ENCODE results near the gene GJC1.

The GJC1 gene

GRCh38 chr17:44863061-44863918 lies 33.2 kb upstream of the GJC1 start:
- no peak for DNase-seq
- TF ChIP-seq CTCF (IDR thresholded peaks at IDR 0.05), result no peak
- Mint-ChIP-seq H3K27ac (no peak overlapping the region), H3K27me3 (ENCODE audit: low read depth, poor library complexity) (peaks cover 6% of the 10 kb centered on the region), H3K36me3 (ENCODE audit: low read depth) (peaks cover 59% of the 10 kb centered on the region), H3K4me3 (no peak overlapping the region), H3K9me3 (no peaks in the 10 kb centered on the region), H3K4me1 (no peaks in the 10 kb centered on the region)

DNA sequence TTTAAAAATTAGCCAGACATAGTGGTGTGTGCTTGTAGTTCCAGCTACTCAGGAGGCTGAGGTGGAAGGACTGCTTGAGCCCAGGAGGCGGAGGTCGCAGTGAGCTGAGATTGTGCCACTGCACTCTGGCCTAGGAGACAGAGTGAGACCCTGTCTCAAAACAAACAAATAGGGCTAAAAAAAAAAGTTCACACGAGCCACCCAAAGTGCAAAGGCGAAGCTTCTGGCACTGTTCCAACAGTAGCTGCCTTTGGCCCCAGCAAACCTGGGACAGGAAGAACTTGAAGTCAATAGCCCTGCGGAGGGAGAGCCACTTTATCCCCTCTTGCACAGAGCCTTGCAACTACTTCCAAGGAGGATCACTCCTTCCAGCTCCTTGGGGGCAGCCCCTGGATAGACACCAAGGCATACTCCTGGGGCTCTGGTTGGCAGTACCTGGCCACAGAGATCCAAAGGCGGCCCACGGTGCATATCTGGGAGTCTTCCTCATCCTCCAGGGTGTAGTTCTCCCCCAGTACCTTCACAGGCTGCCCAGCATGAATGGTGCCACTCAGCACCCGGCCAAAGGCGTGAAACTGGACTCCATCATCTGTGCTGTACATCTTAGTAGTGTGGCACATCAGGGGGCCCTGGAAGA lies 32.3 kb upstream of the GJC1 start:
- Mint-ChIP-seq H3K4me1 (no peaks in the 10 kb centered on the region), H3K9me3 (no peaks in the 10 kb centered on the region), H3K36me3 (ENCODE audit: low read depth) (peaks cover 54% of the 10 kb centered on the region), H3K27ac (no peak overlapping the region), H3K27me3 (ENCODE audit: low read depth, poor library complexity) (peaks cover 6% of the 10 kb centered on the region), H3K4me3 (no peak overlapping the region)
- no peak for DNase-seq
- no peak for TF ChIP-seq CTCF (IDR thresholded peaks at IDR 0.05)

GRCh38 chr17:44859701-44860100 lies 29.6 kb upstream of the GJC1 start:
- no peak for TF ChIP-seq CTCF (IDR thresholded peaks at IDR 0.05)
- no peak for DNase-seq
- peak overlapping the region; percentile 2 for H3K27ac Mint-ChIP-seq
- H3K4me3 Mint-ChIP-seq, result no peak overlapping the region
- H3K9me3 Mint-ChIP-seq, result no peaks in the 10 kb centered on the region
- H3K27me3 Mint-ChIP-seq (ENCODE audit: low read depth, poor library complexity), result peaks cover 6% of the 10 kb centered on the region
- peaks cover 4% of the 10 kb centered on the region for H3K4me1 Mint-ChIP-seq
- peaks cover 78% of the 10 kb centered on the region for H3K36me3 Mint-ChIP-seq (ENCODE audit: low read depth)

DNA sequence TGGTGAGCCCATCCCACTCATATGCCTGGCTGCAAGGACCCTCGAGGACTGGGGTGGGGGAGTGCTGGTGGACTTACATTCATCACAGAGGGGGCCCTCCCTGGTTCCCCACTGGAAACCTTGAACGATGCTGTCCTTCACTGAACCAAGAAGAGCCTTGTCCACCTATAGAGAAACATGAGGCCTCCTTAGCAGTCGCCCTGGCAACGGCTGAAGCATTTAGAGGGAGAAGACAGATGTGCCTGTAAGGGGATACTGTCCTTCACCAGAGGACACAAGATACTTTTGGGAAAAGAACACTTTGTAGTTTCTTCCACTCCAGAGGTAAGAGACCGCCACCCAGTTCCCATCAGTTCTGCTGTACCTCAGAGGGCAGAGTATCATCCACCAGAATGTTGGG lies 24.1 kb upstream of the GJC1 start:
- TF ChIP-seq CTCF (IDR thresholded peaks at IDR 0.05), result no peak
- Mint-ChIP-seq H3K27ac (peak overlapping the region; percentile 93), H3K4me1 (peaks cover 18% of the 10 kb centered on the region), H3K9me3 (no peaks in the 10 kb centered on the region), H3K4me3 (peak overlapping the region; percentile 5), H3K27me3 (ENCODE audit: low read depth, poor library complexity) (no peaks in the 10 kb centered on the region), H3K36me3 (ENCODE audit: low read depth) (peaks cover 79% of the 10 kb centered on the region)
- peak; percentile 22 for DNase-seq

- no peak for DNase-seq
- no peaks in the 10 kb centered on the region for H3K27me3 Mint-ChIP-seq (ENCODE audit: low read depth, poor library complexity)
- no peak for TF ChIP-seq CTCF (IDR thresholded peaks at IDR 0.05)
- H3K9me3 Mint-ChIP-seq, result no peaks in the 10 kb centered on the region
- peak overlapping the region; percentile 87 for H3K27ac Mint-ChIP-seq
- peaks cover 55% of the 10 kb centered on the region for H3K36me3 Mint-ChIP-seq (ENCODE audit: low read depth)
- no peak overlapping the region for H3K4me3 Mint-ChIP-seq
- peaks cover 39% of the 10 kb centered on the region for H3K4me1 Mint-ChIP-seq
Measured at GRCh38 chr17:44850612-44851011, 20.5 kb upstream of the GJC1 start.

Measured in nephron progenitor cell (in vitro differentiated cells).